Stimulated activated CD4-positive, alpha-beta T cell treated with anti-CD3 and anti-CD28 coated beads, Interleukin-12 subunit alpha, Interleukin-12 subunit beta, amount 100 ng/mL, for 24 hours (primary cell): Measurements from ENCODE around the gene EHMT1.

Experiments used
- DNase-seq, 2 experiments: peaks; one replicate each; pipeline ENCODE4 v3.0.0-alpha.2; 2020; ENCODE audit warnings: low read depth in 2 of 2

EHMT1 gene

DNA sequence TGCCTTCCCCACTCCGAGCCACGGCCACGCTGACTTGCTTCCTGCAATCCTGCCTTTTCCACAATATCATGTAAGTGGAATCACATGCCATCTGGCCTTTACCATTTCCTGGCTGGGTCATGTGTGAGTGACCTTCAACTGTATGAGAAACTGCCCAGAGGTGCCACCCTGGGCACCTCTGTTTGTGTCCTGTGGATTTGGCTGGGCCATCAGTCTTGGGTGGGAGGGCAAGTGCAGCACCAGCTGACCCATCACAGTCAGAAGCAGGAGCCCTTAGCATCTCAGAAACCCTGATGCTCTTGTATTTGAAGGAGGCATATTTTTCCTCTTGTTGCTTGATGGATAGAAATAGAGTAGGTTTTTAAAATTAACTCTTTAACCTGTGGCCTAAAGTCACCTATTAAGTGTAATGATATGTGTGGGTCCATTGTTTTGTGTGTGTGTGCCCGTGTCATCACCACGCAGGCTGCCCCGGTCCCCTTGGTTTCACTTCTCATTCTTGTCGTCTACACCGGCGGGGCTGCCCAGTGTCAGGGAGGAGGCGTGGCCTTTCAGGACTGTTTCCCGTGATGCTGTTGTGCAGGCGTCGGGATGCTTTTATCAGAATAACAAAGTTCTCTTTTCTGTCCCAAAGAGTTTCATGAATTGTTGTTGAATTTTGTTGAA, 206.7 kb downstream of the EHMT1 start:
- DNase-seq: no peak

DNA sequence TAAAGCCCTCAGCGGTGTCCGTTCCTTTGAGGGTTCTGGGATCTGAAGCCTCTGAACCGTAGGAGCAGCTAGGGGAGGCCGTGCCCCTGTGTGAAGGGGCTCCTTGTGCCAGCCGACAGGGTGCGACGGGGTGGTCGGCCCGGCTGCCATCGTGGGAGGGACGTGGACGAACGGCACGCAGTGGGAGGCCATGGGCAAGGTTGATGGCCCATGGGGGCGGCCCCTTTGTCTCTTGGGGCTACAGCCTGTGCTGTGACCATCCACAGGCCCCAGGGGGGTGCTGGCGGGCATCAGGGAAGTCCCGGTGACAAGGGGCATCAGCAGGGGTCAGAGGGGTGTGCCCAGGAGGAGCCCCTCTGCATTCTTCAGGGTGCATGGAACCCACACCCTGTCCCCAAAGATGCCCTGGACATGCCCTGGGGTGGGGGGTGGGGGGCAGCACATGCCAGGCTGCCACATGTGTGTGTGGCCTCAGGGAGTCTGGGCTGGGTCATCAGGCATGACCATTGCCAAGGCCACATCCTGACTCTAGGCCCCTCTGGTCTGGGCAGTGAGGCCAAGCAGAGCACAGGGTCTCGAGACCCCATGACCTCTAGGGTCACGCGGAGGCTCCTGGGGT, 209.2 kb downstream of the EHMT1 start:
- no peak for DNase-seq

DNA sequence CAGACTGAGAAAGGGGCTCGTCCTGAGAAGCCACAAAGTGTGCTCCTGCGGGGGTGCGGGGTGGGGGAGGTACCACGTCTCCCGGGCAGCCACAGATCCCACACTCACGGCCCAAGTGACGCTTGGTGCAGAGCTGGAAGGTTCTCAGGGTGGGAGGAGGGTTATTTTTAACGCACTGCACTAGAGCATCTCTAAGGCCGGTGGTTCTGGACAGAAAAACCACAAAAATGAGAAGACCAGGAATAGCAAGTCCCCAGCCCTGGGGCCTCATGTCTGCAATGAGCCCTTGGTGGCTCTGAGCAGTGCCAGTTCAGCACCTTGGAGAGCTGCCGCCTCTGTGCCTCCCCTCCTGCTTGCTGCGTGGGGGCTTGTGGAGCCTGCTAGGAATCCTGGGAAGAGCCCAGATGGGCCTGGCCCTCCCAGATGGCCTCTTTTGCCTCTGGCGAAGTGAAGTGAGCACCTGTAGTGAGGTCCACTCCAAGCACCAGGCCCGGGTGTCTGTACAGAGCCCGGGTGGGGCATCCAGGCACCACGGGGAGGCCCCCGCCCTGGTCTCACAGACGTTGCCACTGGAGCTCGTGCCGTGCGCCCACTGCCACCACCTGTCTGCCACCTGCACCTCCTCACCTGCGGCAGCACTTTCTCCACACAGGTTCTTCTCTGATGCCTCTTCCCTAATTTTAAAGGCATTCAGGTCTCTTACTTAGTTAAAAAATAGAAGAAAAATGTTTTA, 209.9 kb downstream of the EHMT1 start:
- DNase-seq: no peak

DNA sequence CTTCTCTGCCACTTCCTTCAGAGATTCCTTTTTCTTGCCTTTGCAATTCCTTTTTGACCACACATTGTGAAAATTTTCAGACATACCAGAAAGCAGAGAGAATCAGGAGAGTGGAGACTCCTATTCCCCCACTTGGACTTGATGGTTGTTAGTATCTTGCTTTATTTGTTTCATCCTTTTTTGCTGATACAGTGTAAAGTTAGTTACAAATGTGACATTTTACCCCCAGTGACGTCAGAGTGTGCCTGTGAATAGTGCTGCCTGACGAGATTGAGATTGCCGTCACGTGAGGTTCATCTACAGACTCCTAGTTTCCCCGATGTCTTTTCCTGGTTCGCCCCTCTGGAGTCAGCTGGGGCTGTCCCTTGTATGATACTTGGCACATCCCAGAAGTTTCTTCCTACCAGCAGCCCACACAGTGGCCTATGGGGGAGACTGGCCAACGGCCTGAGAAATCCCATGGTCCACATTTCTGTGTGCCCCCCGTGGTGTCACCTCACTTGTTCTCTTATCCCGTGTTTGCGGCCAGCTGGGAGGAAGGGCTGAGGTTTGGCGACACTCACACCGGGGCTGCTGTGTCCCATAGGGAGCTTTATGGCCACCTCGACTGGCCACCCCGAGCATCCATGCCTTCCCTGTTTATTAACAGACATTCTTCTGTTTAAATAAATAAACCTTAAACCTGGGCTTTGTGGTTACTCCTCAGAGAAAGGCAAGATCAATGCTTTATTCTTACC, 210.6 kb downstream of the EHMT1 start:
- DNase-seq: no peak

DNA sequence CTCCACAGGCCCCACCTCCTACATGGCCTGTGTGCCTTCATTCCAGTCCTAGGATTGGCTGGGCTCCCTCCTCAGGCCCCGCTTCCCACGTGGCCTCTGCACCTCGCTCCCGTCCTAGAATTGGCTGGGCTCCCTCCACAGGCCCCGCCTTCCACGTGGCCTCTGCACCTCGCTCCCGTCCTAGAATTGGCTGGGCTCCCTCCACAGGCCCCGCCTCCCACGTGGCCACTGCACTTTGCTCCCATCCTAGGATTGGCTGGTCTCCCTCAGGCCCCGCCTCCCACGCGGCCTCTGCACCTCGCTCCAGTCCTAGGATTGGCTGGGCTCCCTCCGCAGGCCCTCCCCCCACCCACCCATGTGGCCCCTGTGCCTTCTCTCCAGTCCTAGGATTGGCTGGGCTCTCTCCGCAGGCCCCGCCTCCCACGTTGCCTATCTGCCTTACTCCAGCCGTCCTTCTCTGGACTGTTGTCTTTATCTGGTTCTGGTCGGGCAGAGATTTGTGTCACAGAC, 213.4 kb downstream of the EHMT1 start:
- no peak for DNase-seq

DNA sequence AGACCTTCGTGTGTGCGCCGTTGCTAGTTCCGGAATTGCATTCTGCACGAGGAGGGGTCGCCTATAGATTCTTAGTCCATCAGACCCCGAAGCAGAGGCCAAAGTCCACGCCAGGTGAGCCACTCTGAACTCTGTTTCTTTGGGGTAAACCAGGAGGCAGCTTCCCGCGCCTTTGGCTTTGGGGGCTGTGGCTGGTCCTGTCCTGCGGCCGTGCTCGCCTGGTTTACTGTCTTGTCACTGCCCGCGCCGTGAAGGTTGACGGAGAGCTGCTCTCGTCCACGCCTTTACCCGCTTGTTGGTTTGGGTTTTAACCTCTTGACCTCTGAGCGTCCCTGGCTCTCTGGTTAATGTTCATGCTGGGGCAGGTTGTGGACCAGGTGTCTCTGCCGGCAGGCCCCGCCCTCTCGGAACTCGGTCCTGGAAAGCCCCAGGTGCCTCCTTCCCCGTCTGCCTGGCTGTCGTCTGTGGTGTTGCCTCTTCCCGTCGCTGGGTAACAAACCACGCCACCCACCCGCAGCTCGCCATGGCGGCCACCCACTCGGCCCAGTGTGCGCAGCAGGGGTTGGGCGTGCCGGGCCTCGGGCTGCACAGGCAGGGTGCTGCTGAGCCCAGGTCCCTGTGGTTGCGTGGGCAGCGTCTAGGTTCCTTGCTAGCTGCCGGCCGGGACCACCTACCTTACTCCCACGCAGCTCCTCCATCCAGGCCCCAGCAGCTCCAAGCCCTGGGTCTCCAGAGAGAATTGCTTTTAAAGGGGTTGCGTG, 214.2 kb downstream of the EHMT1 start:
- no peak for DNase-seq

DNA sequence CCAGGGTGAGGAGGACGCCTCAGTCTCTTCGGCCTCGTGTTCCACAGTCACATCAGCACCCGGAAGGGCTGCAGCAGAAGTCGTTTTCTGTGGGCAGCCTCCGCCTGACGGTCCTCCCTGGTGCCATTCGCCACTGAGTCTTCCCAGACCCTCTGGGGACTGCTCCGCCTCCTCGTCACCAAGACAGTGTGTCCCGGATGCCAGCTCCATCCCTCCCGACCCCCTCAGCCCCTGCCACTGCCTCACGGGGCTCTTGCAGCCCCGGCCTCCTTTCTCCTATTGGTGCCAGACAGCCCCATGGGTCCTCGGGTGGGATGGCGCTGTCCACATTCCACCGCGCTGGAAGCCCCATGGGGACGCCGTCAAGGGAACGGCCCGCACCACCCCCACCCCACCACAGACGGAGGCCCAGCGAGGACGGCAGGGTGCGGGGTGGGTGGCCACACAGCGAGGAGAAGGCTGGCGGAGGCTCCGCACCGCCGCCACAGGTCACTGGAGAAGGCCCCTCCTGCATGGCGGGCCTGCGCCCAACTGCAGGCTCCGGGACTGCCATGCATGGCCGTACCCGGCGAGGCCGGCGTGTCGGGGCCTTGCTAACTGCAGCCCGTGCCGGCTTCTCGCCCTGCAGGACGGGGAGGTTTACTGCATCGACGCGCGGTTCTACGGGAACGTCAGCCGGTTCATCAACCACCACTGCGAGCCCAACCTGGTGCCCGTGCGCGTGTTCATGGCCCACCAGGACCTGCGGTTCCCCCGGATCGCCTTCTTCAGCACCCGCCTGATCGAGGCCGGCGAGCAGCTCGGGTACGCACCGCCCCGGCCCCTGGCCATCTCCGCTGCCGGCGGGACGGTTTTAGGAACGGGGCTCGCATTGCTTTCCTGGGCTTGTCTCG, 215.2 kb downstream of the EHMT1 start:
- no peak for DNase-seq

DNA sequence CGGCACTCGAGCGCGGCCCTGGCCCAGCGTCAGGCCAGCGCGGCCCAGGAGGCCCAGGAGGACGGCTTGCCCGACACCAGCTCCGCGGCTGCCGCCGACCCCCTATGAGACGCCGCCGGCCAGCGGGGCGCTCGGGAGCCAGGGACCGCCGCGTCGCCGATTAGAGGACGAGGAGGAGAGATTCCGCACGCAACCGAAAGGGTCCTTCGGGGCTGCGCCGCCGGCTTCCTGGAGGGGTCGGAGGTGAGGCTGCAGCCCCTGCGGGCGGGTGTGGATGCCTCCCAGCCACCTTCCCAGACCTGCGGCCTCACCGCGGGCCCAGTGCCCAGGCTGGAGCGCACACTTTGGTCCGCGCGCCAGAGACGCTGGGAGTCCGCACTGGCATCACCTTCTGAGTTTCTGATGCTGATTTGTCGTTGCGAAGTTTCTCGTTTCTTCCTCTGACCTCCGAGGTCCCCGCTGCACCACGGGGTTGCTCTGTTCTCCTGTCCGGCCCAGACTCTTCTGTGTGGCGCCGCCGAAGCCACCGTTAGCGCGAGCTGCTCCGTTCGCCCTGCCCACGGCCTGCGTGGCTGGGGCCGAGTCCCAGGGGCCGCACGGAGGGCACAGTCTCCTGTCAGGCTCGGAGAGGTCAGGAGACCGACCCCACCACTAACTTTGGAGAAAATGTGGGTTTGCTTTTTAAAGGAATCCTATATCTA, 216.2 kb downstream of the EHMT1 start:
- no peak for DNase-seq

DNA sequence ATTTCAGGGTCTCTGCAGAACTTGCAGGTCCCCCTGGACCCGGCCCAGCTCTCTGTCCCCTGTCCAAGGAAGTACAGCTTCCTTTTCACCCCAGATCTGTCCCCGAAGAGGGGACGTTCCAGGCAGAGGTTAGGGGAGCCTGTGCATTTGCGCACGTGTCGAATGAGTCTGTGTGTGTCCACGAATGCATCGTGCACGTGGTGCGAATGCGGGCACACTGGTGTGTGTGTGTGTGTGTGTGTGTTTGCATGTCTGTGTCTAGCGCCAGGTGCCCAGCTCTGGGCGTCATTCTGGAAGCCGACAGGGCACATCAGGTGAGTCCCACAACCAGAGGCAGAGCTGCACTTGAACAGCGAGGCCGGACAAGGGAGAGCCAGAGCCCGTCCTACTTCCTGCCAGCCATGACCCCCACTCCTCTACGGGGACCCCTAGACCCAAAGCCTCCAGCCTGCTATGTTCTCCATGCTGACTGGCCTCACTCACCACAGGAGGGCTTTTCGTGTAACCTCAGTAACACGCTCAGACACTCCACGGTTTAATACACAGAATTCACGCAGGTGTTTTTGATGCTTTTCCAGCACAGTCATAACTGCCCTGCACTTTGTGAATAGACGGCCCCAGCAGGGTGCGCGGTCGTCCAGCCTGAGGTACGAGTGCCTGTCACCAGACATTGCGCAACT, 217.5 kb downstream of the EHMT1 start:
- no peak for DNase-seq

DNA sequence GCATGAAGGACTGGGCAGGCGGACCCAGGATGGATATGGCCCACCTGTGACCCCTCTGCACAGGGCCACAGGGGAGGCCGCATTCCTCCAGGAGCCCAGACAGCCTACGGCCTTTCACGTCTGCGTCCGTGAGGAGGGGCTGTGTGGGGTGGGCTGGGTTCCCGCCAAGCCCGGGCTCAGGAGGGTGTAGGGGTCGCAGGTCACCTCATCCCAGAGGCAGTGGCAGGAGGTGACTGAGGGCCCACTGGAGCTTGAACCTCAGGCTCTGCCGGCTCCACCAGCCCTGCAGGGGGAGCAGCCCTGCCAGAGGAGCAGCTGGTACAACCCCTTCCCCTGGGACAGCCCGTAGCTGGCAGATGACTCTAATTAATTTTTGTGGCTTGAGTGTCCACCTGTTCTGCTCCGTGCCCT, 218.0 kb downstream of the EHMT1 start:
- no peak for DNase-seq

DNA sequence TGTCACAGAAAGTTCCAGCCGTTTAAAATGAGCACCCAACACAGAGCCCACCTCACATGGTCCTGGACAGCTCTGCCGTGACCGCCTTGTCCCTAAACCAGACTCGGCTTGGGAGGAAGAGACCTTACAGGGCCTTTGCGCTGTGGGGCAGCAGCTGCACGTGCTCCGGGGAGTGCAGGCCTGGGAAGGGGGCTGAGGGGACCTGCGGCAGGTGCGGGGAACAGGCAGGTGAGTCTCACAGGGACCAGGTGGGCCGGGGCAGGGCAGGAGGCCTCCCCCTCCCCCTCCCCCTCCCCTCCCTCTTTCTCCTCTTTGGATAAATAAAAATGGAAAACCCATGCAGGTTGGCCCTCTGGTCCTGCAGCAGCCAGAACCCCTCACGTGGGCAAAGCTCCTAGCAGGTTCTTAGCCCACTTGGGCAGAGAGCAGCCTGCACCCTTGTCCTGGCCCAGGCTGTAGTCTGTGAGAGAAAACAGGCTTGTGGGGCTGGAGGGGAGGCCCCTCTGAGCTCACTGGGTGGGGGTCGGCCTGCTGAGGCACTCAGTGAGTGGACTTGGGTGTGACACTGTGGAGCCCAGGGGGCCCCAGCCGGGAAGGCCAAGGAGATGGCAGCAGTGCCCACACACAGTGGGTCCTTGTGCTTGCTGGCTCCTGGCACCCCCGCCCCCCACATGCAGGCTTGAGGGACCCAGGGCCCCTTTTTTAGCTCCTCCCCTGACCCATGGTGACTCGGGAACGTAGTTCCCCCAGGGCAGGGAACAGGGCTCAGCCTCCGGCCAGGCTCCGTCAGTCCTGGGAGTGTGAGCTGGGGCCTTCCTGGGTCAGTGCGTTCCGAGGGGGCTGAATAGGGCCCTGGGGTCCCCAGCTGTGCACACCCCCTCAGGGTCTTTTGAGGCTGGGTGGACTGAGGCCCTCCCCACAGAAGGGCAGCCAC, 218.8 kb downstream of the EHMT1 start:
- DNase-seq: no peak

DNA sequence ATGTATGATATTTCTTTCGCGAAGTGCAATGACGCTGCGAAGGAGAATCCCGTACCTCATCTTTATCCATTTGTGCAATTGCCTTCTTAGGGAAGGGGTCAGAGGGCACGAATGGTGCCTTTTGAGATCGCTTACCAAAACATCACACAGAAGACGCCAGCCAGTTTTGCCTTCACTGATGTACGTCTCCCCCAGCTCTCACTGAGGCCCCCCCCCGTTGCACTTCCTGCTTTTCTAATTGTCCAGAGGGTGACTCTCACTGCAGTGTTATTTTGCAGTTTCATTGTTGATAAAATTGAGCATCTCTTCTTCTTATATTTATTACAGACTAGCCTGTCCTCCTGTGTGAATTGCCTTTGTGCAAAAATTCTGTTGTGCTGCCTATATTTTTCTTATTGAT, 219.8 kb downstream of the EHMT1 start:
- no peak for DNase-seq

DNA sequence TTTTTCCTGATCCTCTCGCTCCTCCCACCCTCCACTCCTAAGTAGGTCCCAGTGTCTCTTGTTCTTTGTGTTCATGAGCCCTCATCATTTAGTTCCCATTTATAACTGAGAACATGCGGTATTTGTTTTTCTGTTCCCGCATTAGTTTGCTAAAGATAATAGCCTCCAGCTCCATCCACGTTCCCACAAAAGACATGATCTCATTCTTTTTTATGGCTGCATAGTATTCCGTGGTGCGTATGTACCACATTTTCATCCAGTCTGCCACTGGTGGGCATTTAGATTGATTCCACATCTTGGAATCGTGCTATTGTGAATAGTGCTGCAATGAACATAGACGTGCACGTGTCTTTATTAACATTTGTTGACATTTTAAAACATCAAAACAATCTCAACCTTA, 224.6 kb downstream of the EHMT1 start:
- DNase-seq: no peak

DNA sequence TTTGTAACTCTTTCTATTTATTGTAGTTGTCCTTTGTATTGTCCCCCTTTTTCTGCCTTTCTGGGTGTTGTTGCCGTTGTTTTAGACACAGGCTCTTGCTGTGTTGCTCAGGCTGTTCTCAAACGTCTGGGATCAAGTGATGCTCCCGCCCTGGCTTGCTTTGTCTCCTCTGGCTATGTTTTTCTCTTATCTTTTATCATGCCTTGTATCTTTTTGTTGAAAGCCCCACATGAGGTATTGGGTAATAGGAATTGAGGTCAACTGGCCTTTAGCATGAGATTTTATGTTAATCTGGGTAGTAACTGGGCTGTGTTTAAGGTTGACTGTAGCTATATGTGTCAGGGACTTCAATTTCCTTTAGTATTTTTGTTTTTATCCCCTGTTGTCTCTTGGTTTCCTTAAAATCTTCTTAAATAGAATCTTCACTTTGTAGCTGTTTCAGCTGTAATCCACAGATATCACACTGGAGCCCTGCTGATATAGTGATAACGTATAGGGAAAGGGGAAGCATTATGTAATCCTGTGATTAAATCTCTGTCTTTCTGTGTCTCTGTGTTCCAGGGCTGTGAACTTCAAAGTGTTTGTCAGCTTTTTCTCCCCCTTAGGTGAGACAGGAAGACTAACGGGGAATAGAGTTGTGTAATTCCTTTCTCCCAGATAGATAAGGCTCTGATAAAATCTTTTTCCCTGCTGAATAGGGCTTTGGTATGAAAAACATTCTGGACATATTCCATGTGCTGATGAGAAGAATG, 232.9 kb downstream of the EHMT1 start:
- DNase-seq: no peak

DNA sequence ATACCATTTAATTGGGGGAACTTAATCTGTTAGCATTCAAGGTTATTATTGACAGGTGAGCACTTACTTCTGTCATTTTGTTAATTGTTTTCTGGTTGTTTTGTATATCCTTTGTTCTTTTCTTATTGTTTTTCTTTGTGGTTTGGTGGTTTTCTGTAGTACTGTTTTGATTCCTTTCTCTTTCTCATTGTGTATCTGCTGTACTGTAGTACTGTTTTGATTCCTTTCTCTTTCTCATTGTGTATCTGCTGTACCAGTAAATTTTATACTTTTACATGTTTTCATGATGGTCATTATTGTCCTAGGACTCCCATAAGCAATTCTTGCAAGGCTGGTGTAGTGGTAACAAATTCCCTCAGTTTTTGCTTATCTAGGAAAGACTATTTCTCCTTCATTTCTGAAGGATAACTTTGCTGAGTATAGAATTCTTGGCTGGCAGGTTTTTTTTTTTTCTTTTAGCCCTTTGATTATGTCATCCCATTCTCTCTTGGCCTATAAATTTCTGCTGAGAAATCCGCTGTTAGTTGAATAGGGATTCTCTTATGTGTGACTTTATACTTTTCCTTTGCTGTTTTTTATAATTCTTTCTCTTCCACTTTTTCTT, 234.7 kb downstream of the EHMT1 start:
- DNase-seq: no peak

DNA sequence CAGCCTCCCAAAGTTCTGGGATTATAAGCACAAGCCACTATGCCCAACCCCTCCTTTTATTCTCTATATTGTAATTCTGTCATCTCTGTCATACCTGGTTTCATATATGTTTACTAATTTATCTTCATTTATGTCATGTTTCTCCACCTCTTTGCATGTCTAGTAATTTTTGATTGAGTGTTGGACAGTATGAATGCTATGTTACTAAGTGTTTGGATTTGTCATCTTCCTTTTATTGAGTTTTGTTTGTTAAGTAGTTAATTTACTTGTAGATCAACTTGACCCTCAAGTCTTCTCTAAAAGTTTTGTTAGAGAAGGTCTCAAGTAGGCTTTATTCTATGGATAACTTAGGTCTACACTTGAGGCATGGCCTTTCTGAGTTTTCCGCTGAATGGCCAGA, 241.6 kb downstream of the EHMT1 start:
- DNase-seq: no peak

DNA sequence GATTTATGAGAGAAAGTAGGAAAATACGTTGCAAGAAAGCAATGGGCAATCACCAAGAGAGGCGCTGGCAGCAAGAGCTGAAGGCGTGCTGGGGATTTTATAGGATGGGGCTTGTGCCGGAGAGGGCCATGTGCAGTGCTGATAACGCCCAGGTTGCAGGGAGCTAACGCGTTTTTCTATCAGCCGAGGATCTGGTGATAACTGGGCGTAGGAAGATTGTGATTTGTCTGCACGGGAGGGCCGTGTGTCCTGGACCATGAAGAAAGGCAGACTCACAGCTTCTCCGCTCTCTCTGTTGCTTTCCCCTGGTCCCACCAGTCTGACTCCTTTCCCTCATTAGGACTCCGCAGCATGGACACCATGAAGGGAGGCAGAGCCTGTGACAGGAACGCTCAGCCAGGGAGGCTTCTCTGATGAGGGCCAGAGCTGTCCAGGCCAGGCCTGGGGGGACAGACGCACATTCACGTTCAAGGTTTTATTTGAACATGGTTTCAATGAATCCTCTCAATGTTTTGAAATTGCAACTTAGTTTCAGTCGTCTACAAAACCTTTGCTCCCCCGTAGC, 246.9 kb downstream of the EHMT1 start:
- DNase-seq: no peak
